Breast epithelium (tissue), 4 donors: Measurements from ENCODE around the gene BAIAP3. TPM values are rescaled to one million over a fixed set of nuclear protein-coding genes. Genes with fewer than 3 reads are reported as not detected.

Source experiments
- DNase-seq, 2 donors: peaks; one replicate each; pipeline ENCODE4 v3.0.0-alpha.2; 2019; ENCODE audit warnings: low spot score in 2 of 2
- H3K27ac ChIP-seq, 2 donors: fragments of 200-600 bp; sonication (generic) in 1 of 2; one replicate each; pipeline ENCODE4 v1.5.1; 2016 to 2019; ENCODE audit warnings: mild to moderate bottlenecking in 1 of 2
- H3K27me3 ChIP-seq, 2 donors: fragments of 200-600 bp; sonication (generic) in 1 of 2; one replicate each; pipeline versions ENCODE4 v1.5.1 to v1.6.0; 2017 to 2019; ENCODE audit warnings: control low read depth in 1 of 2, mild to moderate bottlenecking in 1 of 2
- H3K36me3 ChIP-seq: fragments of 200-600 bp; one replicate; pipeline ENCODE4 v1.5.1; 2019
- H3K4me1 ChIP-seq, 2 donors: fragments of 200-600 bp; sonication (generic); one replicate each; pipeline ENCODE4 v1.5.1; 2016 to 2019; ENCODE audit warnings: control low read depth in 1 of 2
- H3K4me3 ChIP-seq, 3 donors: fragments of 200-600 bp; sonication (generic); 1 replicate in 2 of 3; 2 replicates in 1 of 3; pipeline ENCODE4 v1.5.1; 2016 to 2019; ENCODE audit warnings: mild to moderate bottlenecking in 3 of 3, moderate library complexity in 2 of 3
- H3K9me3 ChIP-seq, 2 donors: fragments of 200-600 bp; sonication (generic) in 1 of 2; one replicate each; pipeline ENCODE4 v1.5.1; 2016 to 2019; ENCODE audit warnings: control low read depth in 1 of 2
- CTCF ChIP-seq, 3 donors: fragments of 450-650 bp; IDR thresholded peaks; one replicate each; pipeline ENCODE4 v1.5.1; 2016 to 2017; ENCODE audit warnings: antibody characterized with exemption in 3 of 3, mild to moderate bottlenecking in 3 of 3, moderate library complexity in 3 of 3
- POLR2A ChIP-seq: fragments of 450-650 bp; IDR thresholded peaks from one replicate; pipeline ENCODE4 v1.6.1; 2016; ENCODE audit warnings: antibody characterized with exemption, mild to moderate bottlenecking, moderate library complexity
- POLR2AphosphoS5 ChIP-seq, 3 donors: sonication (generic); formaldehyde crosslinking; IDR thresholded peaks; one replicate each; pipeline ENCODE4 v1.6.1; 2017; ENCODE audit warnings: antibody characterized with exemption in 3 of 3
- intact Hi-C: fragments of 100-400 bp; cut with DNase I; formaldehyde crosslinking; loops from one replicate; pipeline ENCODE4 v1.15.1; 2023; ENCODE audit warnings: low total_unique reads
- total RNA-seq, 3 donors: library from RNA; depleted of rRNA; stranded (reverse); fragments of >200 nt; gene quantifications; one replicate each; pipeline ENCODE4 v1.1.0, GENCODE V29; 2016

The BAIAP3 gene
- total RNA-seq, 3 donors from 2014 or later = 2.7 to 8.2 (median 7.3) TPM

DNA sequence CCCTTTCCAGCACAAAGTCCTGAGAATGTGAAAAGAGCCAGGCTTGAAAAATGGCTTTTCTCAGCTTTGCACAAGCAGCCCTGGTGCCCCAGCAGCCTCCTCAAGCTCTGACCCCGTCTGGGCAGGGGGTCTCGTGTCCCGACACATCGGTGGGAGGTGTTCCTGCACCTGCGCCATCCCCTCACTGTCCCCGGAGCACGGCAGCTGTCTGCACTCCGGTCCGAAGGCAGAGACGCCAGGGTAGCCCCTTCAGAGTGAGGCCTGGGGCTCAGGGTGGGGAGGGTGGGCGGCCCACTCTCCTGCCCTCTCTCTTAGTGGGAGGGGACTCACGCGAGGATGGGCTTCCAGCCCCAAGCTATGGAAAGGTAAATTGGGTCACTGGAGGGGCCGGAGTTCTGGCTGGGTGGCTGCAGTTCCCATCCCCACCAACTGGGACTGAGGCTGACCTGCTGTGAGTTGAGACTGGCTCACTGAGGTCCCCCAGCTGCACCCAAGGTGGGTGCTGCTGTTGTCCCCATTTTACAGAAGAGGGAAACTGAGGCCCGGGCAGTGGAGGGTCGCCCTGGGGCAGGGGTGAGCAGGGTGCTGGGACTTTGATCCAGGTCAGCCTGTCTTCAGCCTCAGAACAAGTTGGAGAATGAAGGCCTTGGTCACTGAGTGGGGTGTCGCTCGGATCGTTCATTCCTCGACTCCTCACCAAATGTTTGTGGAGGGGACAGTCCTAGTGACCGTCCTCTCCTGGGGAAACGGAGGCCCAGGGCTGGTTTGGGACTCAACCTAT, 2.3 kb upstream of the BAIAP3 start:
- H3K4me3 ChIP-seq = peak overlapping the region; percentile 37 to 77 (median 59)
- DNase-seq = no peak
- H3K4me1 ChIP-seq = peaks cover 22 to 26% of the 10 kb centered on the region in 2 donors
- H3K9me3 ChIP-seq = peaks cover 0 to 8% of the 10 kb centered on the region in 2 donors
- H3K27me3 ChIP-seq = peaks cover 6 to 37% of the 10 kb centered on the region in 2 donors
- TF ChIP-seq POLR2AphosphoS5 (IDR thresholded peaks at IDR 0.05) = no peak
- TF ChIP-seq POLR2A = no peak
- no peak for TF ChIP-seq CTCF (IDR thresholded peaks at IDR 0.05)
- H3K36me3 ChIP-seq = no peaks in the 10 kb centered on the region
- H3K27ac ChIP-seq = peak overlapping the region; percentile 81 to 89
- intact Hi-C loops = no loop called here

DNA sequence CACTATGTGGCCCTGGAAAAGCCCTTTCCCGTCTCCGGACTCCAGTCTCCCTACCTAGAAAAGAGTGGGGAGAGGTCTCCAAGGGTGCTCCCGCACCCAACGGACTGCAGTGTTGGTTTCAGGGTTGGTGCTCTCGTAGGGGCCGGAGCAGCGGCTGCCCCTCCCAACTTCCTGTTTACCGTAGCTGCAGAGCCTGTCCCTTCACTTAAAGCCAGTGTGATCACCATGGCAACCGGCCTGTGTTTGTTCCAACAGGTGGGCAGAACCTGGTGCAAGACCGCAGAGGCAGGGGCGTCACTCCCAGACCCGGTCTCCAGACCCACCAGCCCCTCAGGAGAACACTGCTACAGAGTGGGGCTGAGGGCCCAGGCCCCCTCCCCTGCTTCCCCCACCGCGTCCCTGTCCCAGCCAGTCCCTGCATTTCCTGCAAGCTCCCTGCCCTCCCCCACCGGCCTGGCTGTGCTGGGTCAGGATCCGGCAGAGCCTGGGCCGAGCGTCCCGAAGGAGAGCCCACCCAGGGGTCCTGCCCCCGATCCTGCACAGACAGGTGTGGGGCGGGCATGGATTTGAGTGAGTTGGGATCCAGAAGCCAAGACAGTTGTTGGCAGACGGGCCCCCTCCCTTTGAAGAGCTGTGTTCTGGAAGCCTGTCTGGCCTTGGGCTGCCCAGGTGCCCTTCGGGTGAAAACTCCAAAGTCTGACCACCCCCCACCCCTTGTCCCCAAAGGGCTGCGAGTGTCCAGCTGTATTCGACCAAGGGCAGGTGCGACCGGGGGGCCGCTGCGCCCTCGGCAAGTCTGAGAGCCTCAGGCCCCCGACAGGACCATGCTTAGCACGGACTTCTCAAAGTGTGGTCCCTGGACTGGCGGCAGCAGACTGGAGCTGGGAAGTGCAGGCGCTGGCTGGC, 1.5 kb upstream of the BAIAP3 start:
- Histone ChIP-seq H3K27ac (peak overlapping the region; percentile 81 to 89), H3K4me1 (peaks cover 22 to 26% of the 10 kb centered on the region in 2 donors), H3K4me3 (peak overlapping the region; percentile 37 to 77 (median 59)), H3K27me3 (peaks cover 6 to 37% of the 10 kb centered on the region in 2 donors), H3K9me3 (peaks cover 0 to 8% of the 10 kb centered on the region in 2 donors), H3K36me3 (no peaks in the 10 kb centered on the region)
- DNase-seq = peak; percentile 83
- TF ChIP-seq CTCF (IDR thresholded peaks at IDR 0.05) (no peak), POLR2AphosphoS5 (IDR thresholded peaks at IDR 0.05) (peak in 1 of 3 donors; percentile 30), POLR2A (peak; percentile 26)
- intact Hi-C loops = no loop called here

DNA sequence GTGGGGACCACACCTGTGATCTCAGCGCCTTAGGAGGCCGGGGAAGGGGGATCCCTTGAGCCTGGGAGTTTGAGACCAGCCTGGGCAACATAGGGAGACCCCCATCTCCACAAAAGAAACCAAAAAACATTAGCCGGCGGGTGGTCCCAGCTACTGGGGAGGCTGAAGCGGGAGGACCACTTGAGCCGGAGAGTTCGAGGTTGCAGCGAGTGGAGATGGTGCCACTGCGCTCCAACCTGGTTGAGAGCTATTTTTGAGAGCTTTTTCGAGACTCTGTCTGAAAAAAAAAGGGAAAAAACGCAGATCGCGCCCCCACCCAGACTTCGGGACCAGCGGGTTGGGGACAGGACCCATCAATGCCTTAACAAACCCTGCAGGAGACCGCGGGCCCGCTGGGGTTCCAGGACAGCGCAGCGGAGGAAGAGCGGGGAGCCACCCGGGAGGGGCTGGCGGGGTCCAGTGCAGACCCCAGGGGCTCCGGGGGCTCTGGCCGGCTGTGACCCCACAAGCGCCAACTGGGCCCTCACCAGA, 762 bp upstream of the BAIAP3 start:
- Histone ChIP-seq H3K9me3 (peaks cover 0 to 8% of the 10 kb centered on the region in 2 donors), H3K27ac (peak overlapping the region; percentile 81 to 89), H3K4me3 (peak overlapping the region; percentile 37 to 77 (median 59)), H3K27me3 (peaks cover 6 to 37% of the 10 kb centered on the region in 2 donors), H3K4me1 (peaks cover 22 to 26% of the 10 kb centered on the region in 2 donors), H3K36me3 (no peaks in the 10 kb centered on the region)
- intact Hi-C loops = no loop called here
- no peak for DNase-seq
- TF ChIP-seq POLR2AphosphoS5 (IDR thresholded peaks at IDR 0.05) (no peak), CTCF (IDR thresholded peaks at IDR 0.05) (no peak), POLR2A (no peak)

DNA sequence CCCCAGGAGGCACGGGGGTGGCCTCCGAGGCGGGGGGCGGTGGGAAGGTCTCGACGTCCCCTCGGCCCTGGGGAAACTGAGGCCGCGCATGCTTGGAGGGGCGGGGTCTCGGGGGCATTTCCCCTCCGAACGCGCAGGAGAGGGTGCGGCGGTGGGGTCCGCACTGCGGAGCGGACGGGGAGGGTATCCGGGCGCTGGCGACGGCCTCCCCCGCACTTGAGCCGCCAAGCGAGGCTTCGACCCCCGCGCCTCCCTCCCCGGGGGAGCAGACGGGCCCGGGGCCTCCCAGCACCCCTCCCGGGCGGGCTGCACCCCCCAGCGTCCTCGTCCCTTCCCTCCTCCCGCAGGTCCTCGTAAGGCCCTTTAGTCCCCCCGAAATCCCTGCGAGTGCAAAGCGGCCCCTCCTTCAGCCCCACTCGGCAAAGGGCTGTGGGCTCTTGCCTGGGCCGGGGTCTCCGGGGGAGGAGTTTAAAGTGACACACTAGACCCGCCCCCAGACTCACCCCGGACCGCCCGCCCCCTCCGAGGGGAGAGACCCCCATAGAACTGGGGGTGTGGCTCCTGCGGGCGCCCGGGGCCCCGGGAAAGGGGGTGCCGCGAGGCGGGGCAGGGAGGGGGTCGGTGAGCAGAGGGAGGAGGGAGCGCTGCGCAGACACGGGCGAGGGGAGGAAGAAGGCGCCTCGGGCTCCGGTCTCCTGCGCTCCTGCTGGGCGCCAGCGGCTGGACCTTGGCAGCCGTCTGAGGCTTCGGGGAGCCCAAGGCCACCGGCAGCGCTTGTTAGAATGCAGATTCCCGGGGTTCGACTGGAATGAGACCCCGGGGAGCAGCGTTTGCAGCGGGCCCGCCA, 632 bp downstream of the BAIAP3 start:
- TF ChIP-seq POLR2A (no peak), POLR2AphosphoS5 (IDR thresholded peaks at IDR 0.05) (no peak), CTCF (IDR thresholded peaks at IDR 0.05) (no peak)
- Histone ChIP-seq H3K4me3 (peak overlapping the region; percentile 37 to 77 (median 59)), H3K27ac (peak overlapping the region; percentile 25 to 29), H3K9me3 (peaks cover 0 to 8% of the 10 kb centered on the region in 2 donors), H3K4me1 (peaks cover 22 to 26% of the 10 kb centered on the region in 2 donors), H3K36me3 (no peaks in the 10 kb centered on the region), H3K27me3 (peaks cover 6 to 37% of the 10 kb centered on the region in 2 donors)
- no peak for DNase-seq
- intact Hi-C loops = no loop called here
